ENCODE measurements around the gene LBR.
"Not testable (repeated sequence)": the region's sequence is repeated elsewhere in the genome, so short reads cannot be mapped to it uniquely, and the experiment has no call there.

Gene LBR

GRCh38 chr1:225427235-225428067 is at the start of gene LBR:
LBR (minus strand) TSS chr1:225428038; CDS start chr1:225424075, 3,963 bp downstream.
- DNase-seq (ENCODE audit: low read depth, low spot score): peak; percentile 20

GRCh38 chr1:225477296-225477911 is 49.6 kb upstream of the LBR start:
- Histone ChIP-seq H3K36me3 (ENCODE audit: insufficient read depth, insufficient read length, low read length) (no peaks in the 10 kb centered on the region), H3K27me3 (ENCODE audit: insufficient read depth, insufficient read length) (peaks cover 4% of the 10 kb centered on the region), H3K4me1 (ENCODE audit: insufficient read depth, insufficient read length) (peaks cover 6% of the 10 kb centered on the region), H3K4me3 (ENCODE audit: insufficient read length, low read depth) (no peak overlapping the region), H3K9me3 (ENCODE audit: insufficient read depth, low read length) (no peaks in the 10 kb centered on the region; the same call in 1 of the 2 replicates), H3K9ac (ENCODE audit: insufficient read length, low read depth) (no peak overlapping the region)
- no peak for DNase-seq (ENCODE audit: low read depth, low spot score)
- TF ChIP-seq ZNF274 (IDR thresholded peaks at IDR 0.05; ENCODE audit: low read depth, low read length) (no peak), YY1 (IDR thresholded peaks at IDR 0.05; ENCODE audit: insufficient read depth, insufficient read length) (no peak), SUZ12 (IDR thresholded peaks at IDR 0.05; ENCODE audit: extremely low read depth, insufficient read depth, insufficient read length) (no peak)

More at GRCh38 chr1:225427235-225428067, at the start of gene LBR:
- Histone ChIP-seq H3K27me3 (ENCODE audit: insufficient read depth, insufficient read length) (peaks cover 6% of the 10 kb centered on the region), H3K9ac (ENCODE audit: insufficient read length, low read depth) (peak within 1 kb of the TSS; percentile 93), H3K4me1 (ENCODE audit: insufficient read depth, insufficient read length) (peaks cover 2% of the 10 kb centered on the region), H3K36me3 (ENCODE audit: insufficient read depth, insufficient read length, low read length) (peaks cover 11% of the 10 kb centered on the region), H3K4me3 (ENCODE audit: insufficient read length, low read depth) (peak within 1 kb of the TSS; percentile 90), H3K9me3 (ENCODE audit: insufficient read depth, low read length) (peaks cover 25% of the 10 kb centered on the region)
- no peak for TF ChIP-seq YY1 (IDR thresholded peaks at IDR 0.05; ENCODE audit: insufficient read depth, insufficient read length)

GRCh38 chr1:225476538-225476988 is 48.7 kb upstream of the LBR start:
- Histone ChIP-seq H3K9ac (ENCODE audit: insufficient read length, low read depth) (no peak overlapping the region), H3K36me3 (ENCODE audit: insufficient read depth, insufficient read length, low read length) (no peaks in the 10 kb centered on the region), H3K4me1 (ENCODE audit: insufficient read depth, insufficient read length) (peaks cover 6% of the 10 kb centered on the region), H3K4me3 (ENCODE audit: insufficient read length, low read depth) (no peak overlapping the region), H3K9me3 (ENCODE audit: insufficient read depth, low read length) (no peaks in the 10 kb centered on the region; the same call in 1 of the 2 replicates), H3K27me3 (ENCODE audit: insufficient read depth, insufficient read length) (peaks cover 4% of the 10 kb centered on the region)
- no peak for TF ChIP-seq SUZ12 (IDR thresholded peaks at IDR 0.05; ENCODE audit: extremely low read depth, insufficient read depth, insufficient read length)
- TF ChIP-seq YY1 (IDR thresholded peaks at IDR 0.05; ENCODE audit: insufficient read depth, insufficient read length): no peak
- TF ChIP-seq ZNF274 (IDR thresholded peaks at IDR 0.05; ENCODE audit: low read depth, low read length): no peak
- no peak for DNase-seq (ENCODE audit: low read depth, low spot score)

GRCh38 chr1:225476100-225476511 is 48.3 kb upstream of the LBR start:
- peaks cover 4% of the 10 kb centered on the region for H3K27me3 ChIP-seq (ENCODE audit: insufficient read depth, insufficient read length)
- no peaks in the 10 kb centered on the region; the same call in 1 of the 2 replicates for H3K9me3 ChIP-seq (ENCODE audit: insufficient read depth, low read length)
- H3K36me3 ChIP-seq (ENCODE audit: insufficient read depth, insufficient read length, low read length): no peaks in the 10 kb centered on the region
- H3K4me3 ChIP-seq (ENCODE audit: insufficient read length, low read depth): no peak overlapping the region
- TF ChIP-seq ZNF274 (IDR thresholded peaks at IDR 0.05; ENCODE audit: low read depth, low read length): no peak
- H3K9ac ChIP-seq (ENCODE audit: insufficient read length, low read depth): no peak overlapping the region
- H3K4me1 ChIP-seq (ENCODE audit: insufficient read depth, insufficient read length): peaks cover 6% of the 10 kb centered on the region
- no peak for DNase-seq (ENCODE audit: low read depth, low spot score)

GRCh38 chr1:225474986-225475820 is 47.4 kb upstream of the LBR start:
- no peaks in the 10 kb centered on the region for H3K36me3 ChIP-seq (ENCODE audit: insufficient read depth, insufficient read length, low read length)
- TF ChIP-seq ZNF274 (IDR thresholded peaks at IDR 0.05; ENCODE audit: low read depth, low read length) (no peak), SUZ12 (IDR thresholded peaks at IDR 0.05; ENCODE audit: extremely low read depth, insufficient read depth, insufficient read length) (no peak), YY1 (IDR thresholded peaks at IDR 0.05; ENCODE audit: insufficient read depth, insufficient read length) (no peak)
- no peaks in the 10 kb centered on the region; the same call in 1 of the 2 replicates for H3K9me3 ChIP-seq (ENCODE audit: insufficient read depth, low read length)
- peaks cover 4% of the 10 kb centered on the region for H3K27me3 ChIP-seq (ENCODE audit: insufficient read depth, insufficient read length)
- peak; percentile 68 for DNase-seq (ENCODE audit: low read depth, low spot score)
- H3K4me1 ChIP-seq (ENCODE audit: insufficient read depth, insufficient read length): peaks cover 6% of the 10 kb centered on the region
- H3K4me3 ChIP-seq (ENCODE audit: insufficient read length, low read depth): no peak overlapping the region
- H3K9ac ChIP-seq (ENCODE audit: insufficient read length, low read depth): peak overlapping the region; percentile 34

GRCh38 chr1:225474439-225474985 is 46.7 kb upstream of the LBR start:
- H3K9me3 ChIP-seq (ENCODE audit: insufficient read depth, low read length): no peaks in the 10 kb centered on the region; the same call in 1 of the 2 replicates
- TF ChIP-seq SUZ12 (IDR thresholded peaks at IDR 0.05; ENCODE audit: extremely low read depth, insufficient read depth, insufficient read length) (no peak), YY1 (IDR thresholded peaks at IDR 0.05; ENCODE audit: insufficient read depth, insufficient read length) (no peak), ZNF274 (IDR thresholded peaks at IDR 0.05; ENCODE audit: low read depth, low read length) (no peak)
- H3K27me3 ChIP-seq (ENCODE audit: insufficient read depth, insufficient read length): peaks cover 4% of the 10 kb centered on the region
- H3K9ac ChIP-seq (ENCODE audit: insufficient read length, low read depth): no peak overlapping the region
- H3K4me3 ChIP-seq (ENCODE audit: insufficient read length, low read depth): no peak overlapping the region
- no peaks in the 10 kb centered on the region for H3K36me3 ChIP-seq (ENCODE audit: insufficient read depth, insufficient read length, low read length)
- peaks cover 6% of the 10 kb centered on the region for H3K4me1 ChIP-seq (ENCODE audit: insufficient read depth, insufficient read length)
- no peak for DNase-seq (ENCODE audit: low read depth, low spot score)

GRCh38 chr1:225473676-225474438 is 46.0 kb upstream of the LBR start:
- not testable (repeated sequence) for H3K36me3 ChIP-seq (ENCODE audit: insufficient read depth, insufficient read length, low read length); H3K9me3 ChIP-seq (ENCODE audit: insufficient read depth, low read length); H3K4me1 ChIP-seq (ENCODE audit: insufficient read depth, insufficient read length); H3K27me3 ChIP-seq (ENCODE audit: insufficient read depth, insufficient read length); H3K4me3 ChIP-seq (ENCODE audit: insufficient read length, low read depth); H3K9ac ChIP-seq (ENCODE audit: insufficient read length, low read depth); DNase-seq (ENCODE audit: low read depth, low spot score)

- not testable (repeated sequence) for H3K27me3 ChIP-seq (ENCODE audit: insufficient read depth, insufficient read length); DNase-seq (ENCODE audit: low read depth, low spot score); H3K9ac ChIP-seq (ENCODE audit: insufficient read length, low read depth); H3K36me3 ChIP-seq (ENCODE audit: insufficient read depth, insufficient read length, low read length); H3K4me3 ChIP-seq (ENCODE audit: insufficient read length, low read depth); H3K9me3 ChIP-seq (ENCODE audit: insufficient read depth, low read length)
- peaks cover 11% of the 10 kb centered on the region for H3K4me1 ChIP-seq (ENCODE audit: insufficient read depth, insufficient read length)
Measured at GRCh38 chr1:225473266-225473665, 45.4 kb upstream of the LBR start.

Data from NT2/D1 (cell line).